SH-SY5Y (cell line): Measurements from ENCODE around the gene CACNB1.

Experiments
- GATA2 ChIP-seq: IDR thresholded peaks from 2 replicates; pipeline ENCODE4 v1.6.1; 2011; ENCODE audit warnings: mild to moderate bottlenecking, low read depth, low read length
- GATA3 ChIP-seq: IDR thresholded peaks from 2 replicates; pipeline ENCODE4 v1.6.1; 2011; ENCODE audit warnings: low read depth, mild to moderate bottlenecking, low read length, moderate library complexity

Gene CACNB1

GRCh38 chr17:39200070-39200879 is 2.8 kb upstream of the CACNB1 start, which contains the start of gene RPL19:
TSS of gene RPL19 (plus strand) at chr17:39200283. CDS start at chr17:39200345, 62 bp downstream.
- no peak for TF ChIP-seq GATA3
- TF ChIP-seq GATA2 = no peak

DNA sequence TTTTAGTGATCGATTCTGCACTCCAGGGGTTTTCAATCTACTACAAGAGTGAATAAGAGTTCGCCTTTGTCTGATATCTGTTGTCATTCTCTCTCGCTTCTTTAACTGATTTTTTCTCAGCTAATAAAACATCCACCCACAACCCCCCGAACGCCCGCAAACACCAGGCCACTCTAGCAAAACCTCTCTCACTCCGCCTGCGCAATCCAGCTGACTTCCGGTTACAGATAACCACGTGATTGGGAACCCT is 2.3 kb upstream of the CACNB1 start:
- no peak for TF ChIP-seq GATA2
- no peak for TF ChIP-seq GATA3

- no peak for TF ChIP-seq GATA3
- no peak for TF ChIP-seq GATA2
Observed at GRCh38 chr17:39198186-39198566, 707 bp upstream of the CACNB1 start.

DNA sequence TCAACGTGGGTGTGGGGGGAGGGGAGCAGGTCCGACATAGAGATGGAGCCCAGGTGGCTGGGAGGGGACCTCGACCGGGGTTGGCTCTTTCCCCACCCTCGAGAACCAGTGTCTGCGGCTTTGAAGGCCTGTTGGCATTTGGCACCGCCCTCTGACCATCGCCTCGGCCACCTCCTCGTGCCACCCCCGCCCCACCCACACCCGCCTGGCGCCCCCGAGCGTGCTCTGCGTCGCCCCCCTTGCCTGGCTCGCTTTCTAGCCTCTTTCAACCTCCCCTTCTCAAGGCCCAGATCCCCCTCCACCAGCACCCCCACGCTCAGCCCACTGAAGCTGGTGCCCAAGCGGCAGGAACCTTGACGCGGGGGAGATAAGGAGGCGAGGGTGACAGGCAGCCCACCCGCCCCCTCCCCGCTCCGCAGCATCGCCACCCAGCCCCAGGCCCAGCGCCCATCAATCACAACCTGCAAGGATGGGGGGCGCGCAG is 619 bp downstream of the CACNB1 start:
- TF ChIP-seq GATA2 (no peak), GATA3 (no peak)

DNA sequence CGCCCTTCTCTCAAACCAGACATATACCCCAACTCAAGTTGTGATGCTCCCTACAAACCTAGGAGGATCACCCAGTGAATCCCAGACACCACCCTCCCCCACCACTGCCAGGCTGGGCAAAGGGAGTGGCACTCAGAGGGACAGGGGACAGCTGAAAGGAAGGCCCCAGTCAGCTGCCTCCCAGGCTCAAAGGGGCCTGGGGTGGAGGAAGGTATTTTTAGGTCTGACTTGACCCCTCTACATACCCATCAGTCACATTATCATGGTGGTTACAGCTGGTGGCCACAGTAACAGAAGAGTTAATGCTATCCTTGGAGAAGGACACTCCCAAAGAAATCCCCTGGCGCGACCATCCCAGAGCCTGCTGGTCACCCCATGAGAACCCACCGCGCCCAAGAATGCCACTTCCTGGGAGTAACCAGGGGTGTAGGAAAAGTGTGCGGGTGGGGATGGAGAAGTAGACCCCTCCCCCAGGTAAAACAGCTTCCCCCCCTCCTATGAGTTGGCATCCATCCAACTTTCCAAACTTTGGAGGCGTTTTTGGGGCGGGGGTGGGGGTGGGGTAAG is 1.1 kb downstream of the CACNB1 start:
- no peak for TF ChIP-seq GATA3
- TF ChIP-seq GATA2 = no peak

DNA sequence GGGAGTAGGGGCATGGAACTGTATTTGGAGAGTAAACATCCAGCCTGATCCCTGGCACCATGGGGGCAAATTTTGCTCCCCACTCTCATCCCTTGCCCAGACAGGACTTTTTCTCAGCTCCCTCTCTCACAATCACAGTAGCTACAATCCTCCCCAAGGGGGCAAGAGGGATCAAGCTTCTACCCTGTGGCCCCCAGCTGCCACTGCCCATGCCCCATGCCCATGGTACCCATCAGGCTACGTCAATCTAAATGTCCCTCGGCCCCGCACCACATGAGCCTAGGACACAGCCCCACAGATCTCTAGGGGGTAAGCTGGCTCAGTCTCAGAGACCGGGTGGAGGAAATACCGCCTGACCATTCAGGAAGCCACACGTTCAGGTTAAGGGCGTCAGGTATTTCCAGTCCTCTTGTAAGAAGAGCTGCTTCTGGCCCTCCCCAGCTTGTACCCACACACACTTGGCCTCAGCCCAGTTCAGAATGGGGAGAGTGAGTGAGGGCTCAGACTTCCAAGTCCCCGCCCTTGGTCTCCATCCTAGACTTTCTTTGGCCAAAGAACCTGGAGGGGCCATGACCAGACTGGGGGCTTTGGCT is 1.8 kb downstream of the CACNB1 start:
- TF ChIP-seq GATA2 = no peak
- no peak for TF ChIP-seq GATA3

DNA sequence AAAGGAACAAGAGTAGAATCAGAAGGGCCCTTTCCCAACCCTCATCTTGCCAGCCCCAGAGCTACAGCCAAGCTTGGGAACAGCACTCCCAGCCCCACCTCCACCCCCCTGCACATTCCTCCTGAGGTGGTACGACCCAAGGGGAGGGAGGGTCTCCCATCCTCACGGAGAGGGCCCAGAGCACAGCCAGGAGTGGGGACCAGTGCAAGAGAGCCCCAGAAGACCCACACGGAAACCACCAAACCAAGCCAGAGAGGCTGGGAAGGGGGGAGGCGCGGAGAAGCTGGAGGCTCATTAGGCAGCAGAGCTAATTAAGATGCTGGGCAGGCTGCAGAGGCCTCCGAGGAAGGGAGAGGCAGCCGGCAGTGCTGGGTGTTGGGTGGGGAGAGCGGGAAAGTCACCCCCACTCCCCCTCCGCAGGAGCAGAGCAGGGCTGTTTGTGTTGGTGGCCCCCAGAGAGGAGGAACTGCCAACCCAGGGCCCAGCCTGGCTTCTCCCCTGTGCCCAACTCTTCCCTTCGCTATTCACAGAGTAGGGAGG is 2.4 kb downstream of the CACNB1 start:
- TF ChIP-seq GATA3 (no peak), GATA2 (no peak)

- TF ChIP-seq GATA2 (no peak), GATA3 (no peak)
Observed at GRCh38 chr17:39194089-39194984, 3.1 kb downstream of the CACNB1 start.

DNA sequence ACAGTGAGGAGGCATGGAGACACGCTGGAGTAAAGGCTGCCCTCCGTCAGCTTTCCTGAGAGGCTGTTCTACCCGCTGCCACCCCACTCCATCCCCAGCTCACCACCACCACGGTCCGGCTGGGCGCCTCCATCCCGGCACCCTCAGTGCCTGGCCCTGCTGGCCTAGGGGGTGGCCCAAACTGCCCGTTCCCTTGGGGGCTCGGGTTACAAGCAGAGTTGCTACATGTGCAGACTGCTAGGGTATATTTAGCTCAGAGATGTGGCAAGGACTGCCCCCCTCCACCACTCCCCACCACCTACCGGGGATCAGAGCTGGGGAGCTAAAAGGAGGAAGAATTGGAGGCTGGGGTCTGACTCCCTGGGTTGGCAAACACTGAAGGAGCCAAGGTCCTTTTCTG is 4.1 kb downstream of the CACNB1 start:
- TF ChIP-seq GATA3 (no peak), GATA2 (no peak)

DNA sequence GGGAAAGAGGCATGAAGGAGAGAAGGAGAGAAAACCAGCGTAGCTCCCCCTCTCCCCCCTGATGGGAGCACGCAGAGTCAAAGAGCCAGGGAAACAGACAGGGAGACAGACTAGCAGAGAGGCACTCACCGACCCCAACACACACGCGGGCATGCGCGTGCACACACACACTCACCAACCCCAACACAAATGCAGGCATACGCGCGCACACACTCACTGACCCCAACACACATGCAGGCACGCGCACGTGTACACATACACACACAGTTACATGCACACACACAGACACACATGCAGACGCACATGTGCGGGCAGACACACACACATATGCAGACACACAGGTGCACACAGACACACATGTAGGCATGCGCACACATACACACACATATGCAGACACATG is 4.6 kb downstream of the CACNB1 start:
- TF ChIP-seq GATA2 (no peak), GATA3 (no peak)

- TF ChIP-seq GATA3 (no peak), GATA2 (no peak)
Observed at GRCh38 chr17:39191750-39192510, 5.5 kb downstream of the CACNB1 start.

- TF ChIP-seq GATA2 (no peak), GATA3 (no peak)
Observed at GRCh38 chr17:39187152-39187830, 10.2 kb downstream of the CACNB1 start.

DNA sequence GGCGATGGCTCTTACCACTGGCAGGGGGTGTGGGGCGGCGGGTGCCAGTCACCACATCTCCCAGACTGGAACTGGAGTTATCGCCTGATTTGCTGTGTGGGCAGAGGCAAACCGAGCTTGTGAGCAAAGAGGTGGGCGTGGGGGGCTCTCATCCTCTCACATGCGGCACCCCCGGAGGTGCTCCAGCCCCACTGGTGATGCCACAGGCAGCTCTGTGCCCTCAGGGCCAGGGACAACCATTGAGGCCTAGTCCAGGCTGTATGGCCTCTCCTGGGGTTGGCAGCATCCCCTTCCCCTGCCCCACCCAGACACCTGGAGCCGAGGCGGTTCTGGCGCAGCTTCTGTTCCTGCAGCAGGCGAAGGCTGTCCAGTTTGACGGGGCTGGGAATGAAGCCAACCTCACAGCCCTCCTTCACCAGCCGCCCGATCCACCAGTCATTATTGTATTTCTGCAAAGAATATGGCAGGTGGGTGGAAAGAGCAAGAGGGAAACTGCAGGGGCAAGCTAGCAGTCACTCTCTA is 10.9 kb downstream of the CACNB1 start:
- TF ChIP-seq GATA2 = no peak
- TF ChIP-seq GATA3 = no peak
